Endothelial cell of umbilical vein (primary cell): ENCODE data around the gene MLLT1. TPM values are rescaled to one million over a fixed set of nuclear protein-coding genes. Genes with fewer than 3 reads are reported as not detected.
A peak's percentile ranks its signal among the peaks of the same experiment; 100 is the strongest.

Experiments used
- BruUV-seq: library from RNA; stranded (reverse); fragments of 400-500 nt; replicated peaks from 2 replicates; lab custom pipeline; 2021; lab: Mats Ljungman, UMichigan
- CTCF ChIA-PET: fragments of 300-600, 350-600 bp; sonication (Branson Sonifier 250); formaldehyde crosslinking; loops from one replicate; lab custom pipeline; 2021; ENCODE audit warnings: antibody characterized with exemption, inconsistent platforms; lab: Charles Lee
- POLR2A ChIA-PET: fragments of 300-600, 350-600 bp; sonication (Branson Sonifier 250); formaldehyde crosslinking; loops from one replicate; lab custom pipeline; 2021; ENCODE audit warnings: antibody characterized with exemption, inconsistent platforms; lab: Charles Lee
- DNase-seq: peaks from one replicate; pipeline ENCODE4 v3.0.0-alpha.2; 2011; ENCODE audit warnings: low read depth, low spot score
- FAIRE-seq: peaks from 2 replicates; lab custom pipeline; 2011; peaks lifted over from hg19 to GRCh38; lab: Jason Lieb, UNC
- H2AFZ ChIP-seq: 2 replicates; pipeline ENCODE4 v1.6.0; 2012; ENCODE audit warnings: low read depth, low read length, control low read depth, inconsistent platforms
- H3K27ac ChIP-seq: 2 replicates; pipeline ENCODE4 v1.5.1; 2011; ENCODE audit warnings: low read depth, mild to moderate bottlenecking, control low read depth, low read length, moderate library complexity; ENCODE audit not compliant: insufficient read depth
- H3K27me3 ChIP-seq, 2 experiments: 2 replicates each; pipeline versions ENCODE4 v1.6.0 to v1.6.1; 2011; ENCODE audit warnings: low read length in 2 of 2, mixed read lengths in 1 of 2; ENCODE audit not compliant: control insufficient read depth in 2 of 2, insufficient read depth in 2 of 2
- H3K36me3 ChIP-seq, 2 experiments: 2 replicates in 1 of 2; 3 replicates in 1 of 2; pipeline ENCODE4 v1.5.1; 2011; ENCODE audit warnings: low read length in 2 of 2, mild to moderate bottlenecking in 1 of 2, moderate library complexity in 1 of 2; ENCODE audit not compliant: control insufficient read depth in 2 of 2, insufficient read depth in 2 of 2; ENCODE audit errors: extremely low read depth in 1 of 2
- H3K4me1 ChIP-seq: 3 replicates; pipeline ENCODE4 v1.5.1; 2011; ENCODE audit warnings: mild to moderate bottlenecking, low read length; ENCODE audit not compliant: control insufficient read depth, insufficient read depth; ENCODE audit errors: extremely low read depth
- H3K4me2 ChIP-seq: 2 replicates; pipeline ENCODE4 v1.6.1; 2011; ENCODE audit warnings: low read length, control low read depth, mixed read lengths; ENCODE audit not compliant: insufficient read depth
- H3K4me3 ChIP-seq, 3 experiments: fragments of 200-600 bp in 1 of 3; sonication (generic), shearing (Covaris generic) in 1 of 3; replicated peaks in 1 of 3; 2 replicates each; pipeline ENCODE4 v1.5.1; 2011 to 2016; ENCODE audit warnings: control low read depth in 3 of 3, low read length in 3 of 3, mild to moderate bottlenecking in 2 of 3, inconsistent platforms in 1 of 3, low read depth in 1 of 3, moderate library complexity in 1 of 3; ENCODE audit not compliant: insufficient read depth in 1 of 3
- H3K79me2 ChIP-seq: 2 replicates; pipeline ENCODE4 v1.6.0; 2012; ENCODE audit warnings: low read length, inconsistent platforms; ENCODE audit not compliant: control insufficient read depth, insufficient read depth
- H3K9ac ChIP-seq: replicated peaks from 2 replicates; pipeline ENCODE3; 2011; ENCODE audit warnings: low read length, control low read depth; ENCODE audit not compliant: insufficient read depth; ENCODE audit errors: extremely low read depth
- H3K9me1 ChIP-seq: replicated peaks from 3 replicates; pipeline ENCODE4 v1.6.0; 2011; ENCODE audit warnings: mild to moderate bottlenecking, low read length; ENCODE audit not compliant: control insufficient read depth, insufficient read depth; ENCODE audit errors: extremely low read depth
- H3K9me3 ChIP-seq: replicated peaks from 2 replicates; pipeline ENCODE4 v1.5.1; 2012; ENCODE audit warnings: low read length, inconsistent platforms; ENCODE audit not compliant: control insufficient read depth, insufficient read depth
- H4K20me1 ChIP-seq: replicated peaks from 2 replicates; pipeline ENCODE3; 2011; ENCODE audit warnings: mild to moderate bottlenecking, low read length; ENCODE audit not compliant: control insufficient read depth, insufficient read depth; ENCODE audit errors: extremely low read depth
- EZH2 ChIP-seq: IDR thresholded peaks from 2 replicates; pipeline ENCODE4 v1.6.1; 2012; ENCODE audit warnings: borderline replicate concordance, low read depth, mild to moderate bottlenecking, moderate library complexity, low read length, inconsistent platforms; ENCODE audit not compliant: severe bottlenecking
- FOS ChIP-seq: IDR thresholded peaks from 2 replicates; pipeline ENCODE4 v1.6.1; 2011; ENCODE audit warnings: mild to moderate bottlenecking, low read length, moderate library complexity, borderline replicate concordance; ENCODE audit not compliant: insufficient read depth
- GATA2 ChIP-seq: IDR thresholded peaks from 2 replicates; pipeline ENCODE4 v1.7.0; 2011; ENCODE audit warnings: low read depth, mild to moderate bottlenecking, moderate library complexity, mixed read lengths, low read length; ENCODE audit not compliant: insufficient read length, insufficient read depth
- JUN ChIP-seq: IDR thresholded peaks from 2 replicates; pipeline ENCODE4 v1.6.1; 2011; ENCODE audit warnings: borderline replicate concordance, low read depth; ENCODE audit not compliant: insufficient read length, insufficient read depth
- MYC ChIP-seq: IDR thresholded peaks from one replicate; pipeline ENCODE4 v1.6.1; 2011; ENCODE audit warnings: mild to moderate bottlenecking, low read depth, low read length
- POLR2A ChIP-seq: IDR thresholded peaks from 2 replicates; pipeline ENCODE4 v1.6.1; 2012; ENCODE audit warnings: low read depth, mild to moderate bottlenecking, control low read depth, low read length
- POLR2AphosphoS5 ChIP-seq: IDR thresholded peaks from 2 replicates; pipeline ENCODE4 v1.6.1; 2012; ENCODE audit warnings: low read depth, mild to moderate bottlenecking, control low read depth, low read length, moderate library complexity; ENCODE audit not compliant: insufficient read depth
- dilution Hi-C: fragments of 300-500 bp; cut with MboI; formaldehyde crosslinking; loops from one replicate; pipeline ENCODE4 v1.15.0; 2019; ENCODE audit warnings: low sequenced_read_pairs; ENCODE audit not compliant: extremely low pct_ligation_motif_present
- intact Hi-C: fragments of 100-400 bp; cut with micrococcal nuclease; formaldehyde crosslinking; loops from one replicate; pipeline ENCODE4 v1.10.0; 2022
- polyA plus RNA-seq, 4 experiments: library from polyadenylated mRNA; depleted of rRNA in 3 of 4; stranded (reverse) in 3 of 4; unstranded in 1 of 4; fragments of >200 nt; gene quantifications; 2 replicates each; pipeline versions ENCODE4 v1.2.1 to v1.2.3, GENCODE V29; 2011 to 2012; ENCODE audit warnings: missing spikeins in 1 of 4
- total RNA-seq: library from RNA; stranded (reverse); gene quantifications from 2 replicates; pipeline ENCODE4 v1.2.3, GENCODE V29; 2021
- TF ChIP-seq, protein P1 (sequence below): IDR thresholded peaks from 2 replicates; pipeline ENCODE4 v1.6.1; 2011; ENCODE audit not compliant: insufficient read depth, insufficient read length
- TF ChIP-seq, protein P2 (sequence below), 2 donors: IDR thresholded peaks; 1 replicate in 1 of 2; 2 replicates in 1 of 2; pipeline ENCODE4 v1.5.1; 2011; ENCODE audit warnings: low read length in 2 of 2, mild to moderate bottlenecking in 2 of 2, moderate library complexity in 2 of 2, control low read depth in 1 of 2, inconsistent platforms in 1 of 2, low read depth in 1 of 2; ENCODE audit not compliant: insufficient read depth in 1 of 2; ENCODE audit errors: extremely low read depth in 1 of 2

The MLLT1 gene
- total and polyA plus RNA-seq, 2 donors (not counting 3 experiments of a cell fraction or from before 2014, with no cell fraction given) = 43.9 to 84.8 TPM

- peak; percentile 72 for TF ChIP-seq POLR2AphosphoS5
- TF ChIP-seq GATA2 = peak; percentile 96
- no peak for TF ChIP-seq MYC
- peak; percentile 35 for TF ChIP-seq JUN
- no peak for TF ChIP-seq FOS
- TF ChIP-seq, protein P1, sequence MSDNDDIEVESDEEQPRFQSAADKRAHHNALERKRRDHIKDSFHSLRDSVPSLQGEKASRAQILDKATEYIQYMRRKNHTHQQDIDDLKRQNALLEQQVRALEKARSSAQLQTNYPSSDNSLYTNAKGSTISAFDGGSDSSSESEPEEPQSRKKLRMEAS = no peak
- TF ChIP-seq, protein P2, sequence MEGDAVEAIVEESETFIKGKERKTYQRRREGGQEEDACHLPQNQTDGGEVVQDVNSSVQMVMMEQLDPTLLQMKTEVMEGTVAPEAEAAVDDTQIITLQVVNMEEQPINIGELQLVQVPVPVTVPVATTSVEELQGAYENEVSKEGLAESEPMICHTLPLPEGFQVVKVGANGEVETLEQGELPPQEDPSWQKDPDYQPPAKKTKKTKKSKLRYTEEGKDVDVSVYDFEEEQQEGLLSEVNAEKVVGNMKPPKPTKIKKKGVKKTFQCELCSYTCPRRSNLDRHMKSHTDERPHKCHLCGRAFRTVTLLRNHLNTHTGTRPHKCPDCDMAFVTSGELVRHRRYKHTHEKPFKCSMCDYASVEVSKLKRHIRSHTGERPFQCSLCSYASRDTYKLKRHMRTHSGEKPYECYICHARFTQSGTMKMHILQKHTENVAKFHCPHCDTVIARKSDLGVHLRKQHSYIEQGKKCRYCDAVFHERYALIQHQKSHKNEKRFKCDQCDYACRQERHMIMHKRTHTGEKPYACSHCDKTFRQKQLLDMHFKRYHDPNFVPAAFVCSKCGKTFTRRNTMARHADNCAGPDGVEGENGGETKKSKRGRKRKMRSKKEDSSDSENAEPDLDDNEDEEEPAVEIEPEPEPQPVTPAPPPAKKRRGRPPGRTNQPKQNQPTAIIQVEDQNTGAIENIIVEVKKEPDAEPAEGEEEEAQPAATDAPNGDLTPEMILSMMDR (IDR thresholded peaks at IDR 0.05; ENCODE audit: extremely low read depth in 1 of 2, insufficient read depth in 1 of 2, low read depth in 1 of 2, low read length in 2 of 2) = peak; percentile 5 to 20
- no peak for TF ChIP-seq EZH2
- peak; percentile 60 for TF ChIP-seq POLR2A
- DNase-seq (peak; percentile 98), FAIRE-seq (peak; percentile 98)
- Histone ChIP-seq H4K20me1 (no peaks in the 10 kb centered on the region), H3K4me1 (peaks cover 69% of the 10 kb centered on the region), H3K79me2 (peaks cover 70% of the 10 kb centered on the region), H3K9me3 (no peaks in the 10 kb centered on the region), H3K27ac (peak overlapping the region; percentile 99), H3K4me3 (no peak overlapping the region), H3K9me1 (no peaks in the 10 kb centered on the region), H3K27me3 (no peaks in the 10 kb centered on the region), H2AFZ (no peak overlapping the region), H3K36me3 (no peaks in the 10 kb centered on the region), H3K9ac (peak overlapping the region; percentile 88), H3K4me2 (peak overlapping the region; percentile 43)
- CTCF ChIA-PET = interaction anchor here (0.9 to 3.4 kb wide), 16 partner anchors 8 to 134 kb away, joined by 3 to 37 read pairs (median 3); partner anchors contain the start of gene ALKBH7
- BruUV-seq = no TSS peak
- dilution Hi-C loops = no loop called here
- POLR2A ChIA-PET = interaction anchor here (0.8 kb wide), 1 partner anchor 38 kb away, joined by 3 read pairs; no protein-coding TSS in a partner anchor
- intact Hi-C loops = loop anchor here (1.0 kb wide), 3 partner anchors 19 to 42 kb away; no protein-coding TSS in a partner anchor
Measured at GRCh38 chr19:6238256-6238642, 41.5 kb downstream of the MLLT1 start.
